Measurements from ENCODE around the gene UNC13A.
A peak's percentile ranks its signal among the peaks of the same experiment; 100 is the strongest.

The UNC13A gene

GRCh38 chr19:17624314-17624991 is 63.7 kb downstream of the UNC13A start:
- no peak for DNase-seq

GRCh38 chr19:17623224-17623935 is 64.8 kb downstream of the UNC13A start:
- DNase-seq: no peak

GRCh38 chr19:17620696-17621095 is 67.5 kb downstream of the UNC13A start:
- no peak for DNase-seq

- no peak for DNase-seq
These were observed 69.2 kb downstream of the UNC13A start for GRCh38 chr19:17618936-17619335.

GRCh38 chr19:17618281-17618903 is 69.8 kb downstream of the UNC13A start:
- no peak for DNase-seq

- DNase-seq: no peak
These were observed 70.4 kb downstream of the UNC13A start for GRCh38 chr19:17617807-17618192.

GRCh38 chr19:17616961-17617806 is 71.0 kb downstream of the UNC13A start:
- no peak for DNase-seq

- no peak for DNase-seq
These were observed 71.5 kb downstream of the UNC13A start for GRCh38 chr19:17616686-17616960.

- no peak for DNase-seq
These were observed 72.1 kb downstream of the UNC13A start for GRCh38 chr19:17615889-17616685.

- DNase-seq: no peak
These were observed 73.7 kb downstream of the UNC13A start for GRCh38 chr19:17614476-17614875.

GRCh38 chr19:17611462-17612244 is 76.5 kb downstream of the UNC13A start:
- DNase-seq: no peak

- no peak for DNase-seq
These were observed 77.8 kb downstream of the UNC13A start for GRCh38 chr19:17610384-17610783.

GRCh38 chr19:17607936-17608335 is 80.2 kb downstream of the UNC13A start:
- DNase-seq: no peak

GRCh38 chr19:17606590-17607185 is 81.5 kb downstream of the UNC13A start:
- no peak for DNase-seq

- DNase-seq: peak; percentile 57 to 75 (median 62)
These were observed 82.2 kb downstream of the UNC13A start for GRCh38 chr19:17605761-17606589.

- no peak for DNase-seq
These were observed 83.0 kb downstream of the UNC13A start for GRCh38 chr19:17605117-17605516.

- DNase-seq: no peak
These were observed 83.7 kb downstream of the UNC13A start for GRCh38 chr19:17604372-17605025.

- DNase-seq: no peak
These were observed 85.2 kb downstream of the UNC13A start for GRCh38 chr19:17602872-17603510.

GRCh38 chr19:17602217-17602616 is 85.9 kb downstream of the UNC13A start:
- no peak for DNase-seq
